SK-N-MC (cell line): Measurements from ENCODE around the gene TREM1.

ENCODE experiments used
- EZH2 ChIP-seq: fragments of 200-600 bp; sonication (generic); IDR thresholded peaks from one replicate; pipeline ENCODE4 v1.6.1; 2017; ENCODE audit warnings: antibody characterized with exemption
- POLR2AphosphoS5 ChIP-seq: IDR thresholded peaks from 2 replicates; pipeline ENCODE4 v1.6.1; 2012; ENCODE audit warnings: mild to moderate bottlenecking, low read depth, low read length, borderline replicate concordance

DNA sequence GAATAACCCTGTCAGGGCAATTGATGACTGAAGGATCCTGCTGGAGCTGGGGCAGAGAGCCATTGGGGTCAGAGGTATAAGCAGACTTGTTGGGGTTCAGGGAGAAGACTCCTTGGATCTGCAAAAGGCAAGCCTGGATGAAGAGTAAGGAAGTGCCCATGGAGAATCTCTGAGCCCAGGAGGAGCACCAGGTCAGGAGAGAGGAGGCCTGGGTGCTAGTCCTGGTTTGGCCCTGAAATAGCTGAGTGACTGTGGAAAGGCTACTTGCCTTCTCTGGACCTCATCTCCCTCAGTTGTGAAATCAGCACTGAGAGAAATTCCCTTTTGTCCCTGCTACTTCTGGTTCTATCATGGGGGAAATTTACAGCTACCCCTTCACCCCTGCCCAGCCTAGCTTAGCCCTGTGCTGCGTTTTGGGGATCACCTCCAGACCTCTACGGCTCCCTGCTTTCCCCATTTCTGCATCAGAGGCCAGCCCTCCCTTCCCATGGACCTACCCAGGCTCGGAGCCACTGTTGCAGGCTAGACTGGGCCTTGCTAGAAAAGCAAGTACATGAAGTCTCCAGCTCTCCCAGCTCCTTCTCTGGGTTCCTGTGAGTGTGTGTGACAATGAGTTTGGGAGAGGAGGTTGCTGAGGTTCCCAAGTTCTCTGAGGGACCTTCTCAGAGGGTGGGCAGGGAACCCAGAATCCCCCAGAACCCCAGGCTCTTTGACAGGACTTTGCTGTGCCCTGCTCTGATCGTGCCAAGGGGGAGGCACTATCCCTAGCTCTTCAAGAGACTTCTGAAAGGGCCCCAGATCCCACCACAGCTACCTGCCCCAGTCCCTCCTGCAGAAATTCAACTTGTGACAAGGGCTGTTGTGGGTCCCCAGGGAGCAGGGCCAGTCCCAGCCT is 46.6 kb upstream of the TREM1 start:
- TF ChIP-seq EZH2 (no peak), POLR2AphosphoS5 (no peak)
